Measurements from ENCODE around the gene HDAC7. TPM values are rescaled to one million over a fixed set of nuclear protein-coding genes. Genes with fewer than 3 reads are reported as not detected.
A peak's percentile ranks its signal among the peaks of the same experiment; 100 is the strongest.

HDAC7 gene
- total RNA-seq, 2 donors from 2014 or later, result 146 to 154 TPM

DNA sequence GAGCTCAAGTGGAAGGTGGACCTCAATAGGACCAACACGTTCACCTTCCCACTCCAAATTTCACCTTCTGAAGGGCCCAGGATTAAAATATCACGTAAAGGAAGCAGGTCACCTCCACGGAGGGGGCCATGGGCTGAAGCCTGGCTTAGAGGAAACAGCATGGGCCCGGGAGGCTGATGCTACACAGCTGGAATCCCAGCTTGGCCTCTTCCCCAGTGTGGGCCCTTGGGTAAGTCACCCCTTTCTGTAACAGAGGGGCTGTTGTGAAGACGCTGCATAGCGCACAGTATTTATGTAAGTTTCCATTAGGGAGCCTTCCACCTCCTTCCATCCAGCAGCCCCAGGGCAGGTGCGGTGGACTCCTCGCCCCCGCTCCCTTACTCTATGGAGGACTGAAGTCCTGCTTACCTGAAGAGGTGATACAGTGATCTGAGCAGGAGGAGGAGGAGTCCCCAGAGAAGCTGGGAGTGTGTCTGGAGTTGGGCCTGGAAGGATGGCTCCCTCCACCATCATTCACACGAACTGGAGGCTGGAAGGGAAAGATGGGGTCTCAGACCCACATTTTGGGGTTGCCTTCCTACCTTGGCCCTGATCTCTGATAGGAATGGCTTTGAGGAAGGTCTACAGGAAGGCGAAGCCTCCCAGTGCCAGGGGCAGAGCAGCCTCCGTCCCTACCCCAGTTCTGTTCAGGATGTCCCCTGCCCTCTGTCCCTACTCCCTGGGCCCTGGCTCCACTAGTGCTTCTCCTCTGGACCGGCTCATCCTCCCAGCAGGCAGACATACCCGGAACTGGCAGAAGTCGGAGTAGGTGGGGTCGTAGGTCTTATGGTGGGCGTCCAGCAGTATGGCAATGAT, 37.2 kb upstream of the HDAC7 start:
- Histone ChIP-seq H3K4me3 (ENCODE audit: low read length) (no peak overlapping the region), H3K4me1 (ENCODE audit: control insufficient read depth, insufficient read depth, low read length) (peaks cover 5% of the 10 kb centered on the region), H3K27ac (ENCODE audit: low read depth, low read length) (no peak overlapping the region), H3K9ac (ENCODE audit: extremely low read depth, low read length, poor library complexity, severe bottlenecking) (no peak overlapping the region), H3K9me3 (ENCODE audit: control insufficient read depth, low read length) (no peaks in the 10 kb centered on the region), H3K27me3 (ENCODE audit: control insufficient read depth, insufficient read depth, low read length, poor library complexity, severe bottlenecking) (no peaks in the 10 kb centered on the region), H3K36me3 (ENCODE audit: control insufficient read depth, insufficient read depth, low read length) (no peaks in the 10 kb centered on the region)
- H3K4me3 Mint-ChIP-seq, result no peak overlapping the region
- H3K4me1 Mint-ChIP-seq, result peaks cover 5% of the 10 kb centered on the region
- no peaks in the 10 kb centered on the region for H3K9me3 Mint-ChIP-seq
- 89 to 95% methylated on average over 10 to 17 of the region's 17 CpGs for WGBS, 2 experiments (ENCODE audit: insufficient coverage in 1 of 2, insufficient read length in 1 of 2)
- no peaks in the 10 kb centered on the region for H3K36me3 Mint-ChIP-seq (ENCODE audit: low read depth)
- DNase-seq, result peak; percentile 36
- peaks cover 9% of the 10 kb centered on the region for H3K27me3 Mint-ChIP-seq (ENCODE audit: insufficient read depth)
- H3K27ac Mint-ChIP-seq, result no peak overlapping the region
- TF ChIP-seq, protein P1, sequence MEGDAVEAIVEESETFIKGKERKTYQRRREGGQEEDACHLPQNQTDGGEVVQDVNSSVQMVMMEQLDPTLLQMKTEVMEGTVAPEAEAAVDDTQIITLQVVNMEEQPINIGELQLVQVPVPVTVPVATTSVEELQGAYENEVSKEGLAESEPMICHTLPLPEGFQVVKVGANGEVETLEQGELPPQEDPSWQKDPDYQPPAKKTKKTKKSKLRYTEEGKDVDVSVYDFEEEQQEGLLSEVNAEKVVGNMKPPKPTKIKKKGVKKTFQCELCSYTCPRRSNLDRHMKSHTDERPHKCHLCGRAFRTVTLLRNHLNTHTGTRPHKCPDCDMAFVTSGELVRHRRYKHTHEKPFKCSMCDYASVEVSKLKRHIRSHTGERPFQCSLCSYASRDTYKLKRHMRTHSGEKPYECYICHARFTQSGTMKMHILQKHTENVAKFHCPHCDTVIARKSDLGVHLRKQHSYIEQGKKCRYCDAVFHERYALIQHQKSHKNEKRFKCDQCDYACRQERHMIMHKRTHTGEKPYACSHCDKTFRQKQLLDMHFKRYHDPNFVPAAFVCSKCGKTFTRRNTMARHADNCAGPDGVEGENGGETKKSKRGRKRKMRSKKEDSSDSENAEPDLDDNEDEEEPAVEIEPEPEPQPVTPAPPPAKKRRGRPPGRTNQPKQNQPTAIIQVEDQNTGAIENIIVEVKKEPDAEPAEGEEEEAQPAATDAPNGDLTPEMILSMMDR (conservative IDR thresholded peaks at IDR 0.05), result no peak

DNA sequence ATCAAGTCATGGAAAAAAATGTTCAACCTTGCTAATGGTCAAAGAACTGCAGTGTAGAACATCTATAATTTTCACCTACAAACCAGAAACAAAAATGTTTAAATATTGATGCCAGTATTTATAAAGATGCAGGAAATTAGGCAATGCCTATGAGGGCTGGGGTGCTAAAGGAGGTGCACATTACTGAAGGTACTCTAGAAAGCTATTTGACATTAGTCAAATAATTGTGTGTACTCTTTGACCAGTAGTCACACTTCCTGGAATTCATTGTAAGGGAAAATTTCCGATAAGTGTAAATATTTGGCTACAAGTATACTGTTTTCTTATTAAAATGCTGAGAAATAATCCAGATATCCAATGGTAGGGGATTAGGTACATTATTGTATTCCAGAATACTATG, 36.4 kb upstream of the HDAC7 start:
- Mint-ChIP-seq H3K4me1 (peaks cover 14% of the 10 kb centered on the region), H3K4me3 (no peak overlapping the region), H3K27ac (no peak overlapping the region), H3K36me3 (ENCODE audit: low read depth) (no peaks in the 10 kb centered on the region), H3K27me3 (ENCODE audit: insufficient read depth) (peaks cover 9% of the 10 kb centered on the region), H3K9me3 (no peaks in the 10 kb centered on the region)
- H3K36me3 ChIP-seq (ENCODE audit: control insufficient read depth, insufficient read depth, low read length), result no peaks in the 10 kb centered on the region
- no peak overlapping the region for H3K9ac ChIP-seq (ENCODE audit: extremely low read depth, low read length, poor library complexity, severe bottlenecking)
- TF ChIP-seq, protein P1 (conservative IDR thresholded peaks at IDR 0.05), result no peak
- H3K4me1 ChIP-seq (ENCODE audit: control insufficient read depth, insufficient read depth, low read length), result peaks cover 11% of the 10 kb centered on the region
- H3K27me3 ChIP-seq (ENCODE audit: control insufficient read depth, insufficient read depth, low read length, poor library complexity, severe bottlenecking), result no peaks in the 10 kb centered on the region
- WGBS, 2 experiments (ENCODE audit: insufficient coverage in 1 of 2, insufficient read length in 1 of 2), result 100% methylated on average over 1 of the region's 1 CpG
- H3K27ac ChIP-seq (ENCODE audit: low read depth, low read length), result no peak overlapping the region
- H3K4me3 ChIP-seq (ENCODE audit: low read length), result no peak overlapping the region
- DNase-seq, result no peak
- H3K9me3 ChIP-seq (ENCODE audit: control insufficient read depth, low read length), result no peaks in the 10 kb centered on the region

DNA sequence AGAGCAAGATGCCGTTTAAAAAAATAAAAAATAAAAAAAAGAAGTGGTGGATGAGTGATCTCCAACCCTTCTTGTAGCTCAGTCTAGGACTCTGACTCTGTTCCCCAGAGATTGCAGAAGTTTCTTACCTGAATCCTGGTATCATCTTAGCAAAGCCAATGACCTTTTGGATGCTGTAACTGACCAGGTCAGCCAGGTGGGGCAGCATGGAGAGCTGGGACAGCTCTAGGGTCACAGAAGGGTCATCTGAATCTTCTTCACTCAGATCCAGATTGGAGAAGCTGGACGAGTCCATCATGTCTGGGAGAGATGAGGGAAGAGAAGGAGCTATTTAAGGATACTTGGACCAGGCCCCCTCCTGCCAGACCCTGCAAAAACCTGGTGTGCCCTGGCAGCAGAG, 35.8 kb upstream of the HDAC7 start:
- H3K9ac ChIP-seq (ENCODE audit: extremely low read depth, low read length, poor library complexity, severe bottlenecking), result no peak overlapping the region
- Mint-ChIP-seq H3K9me3 (no peaks in the 10 kb centered on the region), H3K4me3 (no peak overlapping the region), H3K27me3 (ENCODE audit: insufficient read depth) (peaks cover 9% of the 10 kb centered on the region), H3K27ac (no peak overlapping the region), H3K36me3 (ENCODE audit: low read depth) (no peaks in the 10 kb centered on the region), H3K4me1 (peaks cover 19% of the 10 kb centered on the region)
- DNase-seq, result peak; percentile 70
- TF ChIP-seq, protein P1 (conservative IDR thresholded peaks at IDR 0.05), result peak; percentile 65
- no peaks in the 10 kb centered on the region for H3K36me3 ChIP-seq (ENCODE audit: control insufficient read depth, insufficient read depth, low read length)
- H3K4me3 ChIP-seq (ENCODE audit: low read length), result no peak overlapping the region
- WGBS, 2 experiments (ENCODE audit: insufficient coverage in 1 of 2, insufficient read length in 1 of 2), result 83 to 88% methylated on average over 1 to 2 of the region's 2 CpGs
- H3K27ac ChIP-seq (ENCODE audit: low read depth, low read length), result no peak overlapping the region
- no peaks in the 10 kb centered on the region for H3K9me3 ChIP-seq (ENCODE audit: control insufficient read depth, low read length)
- no peaks in the 10 kb centered on the region for H3K27me3 ChIP-seq (ENCODE audit: control insufficient read depth, insufficient read depth, low read length, poor library complexity, severe bottlenecking)
- H3K4me1 ChIP-seq (ENCODE audit: control insufficient read depth, insufficient read depth, low read length), result peaks cover 12% of the 10 kb centered on the region

Data from endodermal cell (in vitro differentiated cells).